Esophagus muscularis mucosa (tissue), 4 donors: ENCODE results near the gene CCDC106.

Source experiments
- CTCF ChIP-seq, 3 experiments: fragments of 200-600 bp in 2 of 3; fragments of 450-650 bp in 1 of 3; sonication (generic) in 2 of 3; IDR thresholded peaks; one replicate each; pipeline ENCODE4 v1.5.1; 2017 to 2019; ENCODE audit warnings: antibody characterized with exemption in 3 of 3, mild to moderate bottlenecking in 2 of 3, moderate library complexity in 1 of 3
- EP300 ChIP-seq: sonication (generic); formaldehyde crosslinking; IDR thresholded peaks from one replicate; pipeline ENCODE4 v1.6.1; 2017; ENCODE audit warnings: antibody characterized with exemption
- POLR2A ChIP-seq: fragments of 450-650 bp; IDR thresholded peaks from one replicate; pipeline ENCODE4 v1.6.1; 2017; ENCODE audit warnings: antibody characterized with exemption, moderate library complexity, mild to moderate bottlenecking, low read depth
- POLR2AphosphoS5 ChIP-seq, 2 donors: sonication (generic); formaldehyde crosslinking; IDR thresholded peaks; one replicate each; pipeline ENCODE4 v1.6.1; 2017; ENCODE audit warnings: antibody characterized with exemption in 2 of 2

GRCh38 chr19:55673465-55673864, 25.5 kb downstream of the CCDC106 start:
- no peak for TF ChIP-seq CTCF (IDR thresholded peaks at IDR 0.05)
- TF ChIP-seq EP300: no peak
- TF ChIP-seq POLR2A: no peak
- TF ChIP-seq POLR2AphosphoS5 (IDR thresholded peaks at IDR 0.05): no peak
